HG03097 (cell line): Measurements from ENCODE around the gene DOK1.

Experiments
- ATAC-seq: cut with Tn5 transposase; IDR thresholded peaks from one replicate; pipeline ENCODE4 v1.9.1; 2021; ENCODE audit not compliant: unreplicated experiment, low FRiP score

The DOK1 gene

GRCh38 chr2:74593826-74594772 is 39.6 kb downstream of the DOK1 start:
- no peak for ATAC-seq

- ATAC-seq: no peak
Measured at GRCh38 chr2:74596584-74596983, 42.1 kb downstream of the DOK1 start.

- ATAC-seq: no peak
Measured at GRCh38 chr2:74597410-74597809, 42.9 kb downstream of the DOK1 start.

GRCh38 chr2:74599676-74600075 is 45.2 kb downstream of the DOK1 start:
- no peak for ATAC-seq

GRCh38 chr2:74602586-74603281 is 48.2 kb downstream of the DOK1 start:
- no peak for ATAC-seq

- no peak for ATAC-seq
Measured at GRCh38 chr2:74603282-74604000, 48.9 kb downstream of the DOK1 start.

GRCh38 chr2:74606927-74607326 is 52.4 kb downstream of the DOK1 start:
- no peak for ATAC-seq
